ENCODE measurements around the gene LRP4.

Gene LRP4

GRCh38 chr11:46917762-46918082, 628 bp downstream of the LRP4 start:
- DNase-seq: no peak

GRCh38 chr11:46917109-46917761, 1.1 kb downstream of the LRP4 start:
- DNase-seq: no peak

- DNase-seq: peak; percentile 47
Measured at GRCh38 chr11:46916286-46917108, 1.9 kb downstream of the LRP4 start.

GRCh38 chr11:46914910-46915309, 3.4 kb downstream of the LRP4 start:
- DNase-seq: no peak

- DNase-seq: no peak
Measured at GRCh38 chr11:46914363-46914762, 4.0 kb downstream of the LRP4 start.

- no peak for DNase-seq
Measured at GRCh38 chr11:46913484-46913883, 4.9 kb downstream of the LRP4 start.

GRCh38 chr11:46912526-46913150, 5.7 kb downstream of the LRP4 start:
- no peak for DNase-seq

GRCh38 chr11:46907606-46908005, 10.7 kb downstream of the LRP4 start:
- no peak for DNase-seq

- no peak for DNase-seq
Measured at GRCh38 chr11:46906609-46907041, 11.7 kb downstream of the LRP4 start.

- DNase-seq: no peak
Measured at GRCh38 chr11:46905806-46906205, 12.5 kb downstream of the LRP4 start.

GRCh38 chr11:46903846-46904245, 14.5 kb downstream of the LRP4 start:
- no peak for DNase-seq

- no peak for DNase-seq
Measured at GRCh38 chr11:46902694-46903093, 15.7 kb downstream of the LRP4 start.

- DNase-seq: no peak
Measured at GRCh38 chr11:46901156-46901555, 17.2 kb downstream of the LRP4 start.

GRCh38 chr11:46900091-46900746, 18.1 kb downstream of the LRP4 start:
- DNase-seq: no peak

- no peak for DNase-seq
Measured at GRCh38 chr11:46899501-46900025, 18.8 kb downstream of the LRP4 start.

- no peak for DNase-seq
Measured at GRCh38 chr11:46898396-46899095, 19.8 kb downstream of the LRP4 start.

- DNase-seq: peak; percentile 71
Measured at GRCh38 chr11:46896719-46897406, 21.5 kb downstream of the LRP4 start.

GRCh38 chr11:46895821-46896220, 22.5 kb downstream of the LRP4 start:
- no peak for DNase-seq

GRCh38 chr11:46894961-46895360, 23.4 kb downstream of the LRP4 start:
- DNase-seq: no peak

GRCh38 chr11:46894506-46894905, 23.8 kb downstream of the LRP4 start:
- no peak for DNase-seq

GRCh38 chr11:46892838-46893237, 25.5 kb downstream of the LRP4 start:
- DNase-seq: no peak

- DNase-seq: no peak
Measured at GRCh38 chr11:46892109-46892508, 26.2 kb downstream of the LRP4 start.

Data from suppressor macrophage treated with lipopolysaccharide for 4 hours (primary cell).